Smooth muscle cell (in vitro differentiated cells): ENCODE measurements around the gene ZNF764. TPM values are rescaled to one million over a fixed set of nuclear protein-coding genes. Genes with fewer than 3 reads are reported as not detected.
A peak's percentile ranks its signal among the peaks of the same experiment; 100 is the strongest.

ENCODE experiments used
- DNase-seq: peaks from one replicate; lab custom pipeline; 2025; ENCODE audit not compliant: unreplicated experiment; lab: John Stamatoyannopoulos, UW
- H2AFZ ChIP-seq: fragments of 200-600 bp; sonication (generic); 2 replicates; pipeline ENCODE4 v1.6.0; 2016; ENCODE audit warnings: antibody characterized with exemption, low read depth, mild to moderate bottlenecking
- H3F3A ChIP-seq: fragments of 200-600 bp; sonication (generic); 2 replicates; pipeline ENCODE4 v1.6.0; 2017; ENCODE audit warnings: antibody characterized with exemption, low read depth
- H3K27ac ChIP-seq: fragments of 200-600 bp; sonication (generic); 2 replicates; pipeline ENCODE4 v1.5.1; 2016; ENCODE audit warnings: low read depth, mild to moderate bottlenecking
- H3K27me3 ChIP-seq: fragments of 200-600 bp; sonication (generic); 2 replicates; pipeline ENCODE4 v1.6.1; 2016; ENCODE audit warnings: low read depth, mild to moderate bottlenecking
- H3K36me3 ChIP-seq: fragments of 200-600 bp; sonication (generic); 2 replicates; pipeline ENCODE4 v1.5.1; 2016; ENCODE audit warnings: low read depth
- H3K4me1 ChIP-seq: fragments of 200-600 bp; sonication (generic); 2 replicates; pipeline ENCODE4 v1.5.1; 2016; ENCODE audit warnings: low read depth
- H3K4me2 ChIP-seq: fragments of 200-600 bp; sonication (generic); 2 replicates; pipeline ENCODE4 v1.6.0; 2016; ENCODE audit warnings: mild to moderate bottlenecking
- H3K4me3 ChIP-seq: fragments of 200-600 bp; sonication (generic); 2 replicates; pipeline ENCODE4 v1.5.1; 2016; ENCODE audit warnings: mild to moderate bottlenecking
- H3K79me2 ChIP-seq: fragments of 200-600 bp; sonication (generic); 2 replicates; pipeline ENCODE4 v1.6.0; 2016; ENCODE audit warnings: low read depth, mild to moderate bottlenecking
- H3K9ac ChIP-seq: fragments of 200-600 bp; sonication (generic); 2 replicates; pipeline ENCODE4 v1.6.0; 2016; ENCODE audit warnings: low read depth
- H3K9me3 ChIP-seq: fragments of 200-600 bp; sonication (generic); replicated peaks from 2 replicates; pipeline ENCODE4 v1.5.1; 2016; ENCODE audit warnings: low read depth
- H4K20me1 ChIP-seq: fragments of 200-600 bp; sonication (generic); 2 replicates; pipeline ENCODE4 v1.6.0; 2016; ENCODE audit warnings: low read depth
- WGBS: methylation state at CpG from one replicate; pipeline ENCODE4 v1.1.7; 2016; ENCODE audit warnings: low lambda C conversion rate; 5-methylcytosine and 5-hydroxymethylcytosine counted together
- polyA plus RNA-seq: library from polyadenylated mRNA; unstranded; fragments of >200 nt; fragmentation: Nextera tagmentation; extraction: Ambion mirVana; gene quantifications from 2 replicates; pipeline ENCODE4 v1.2.1, GENCODE V29; 2016
- total RNA-seq: library from RNA; depleted of rRNA; stranded (reverse); fragments of >200 nt; gene quantifications from 2 replicates; pipeline ENCODE4 v1.2.3, GENCODE V29; 2014
- TF ChIP-seq, protein P1 (sequence below): fragments of 200-600 bp; sonication (generic); IDR thresholded peaks from 2 replicates; pipeline ENCODE4 v1.5.1; 2017; ENCODE audit warnings: borderline replicate concordance, mild to moderate bottlenecking, antibody characterized with exemption; ENCODE audit not compliant: insufficient read depth, poor library complexity, severe bottlenecking

Gene ZNF764
- total and polyA plus RNA-seq, 2 experiments from 2014 or later: 1.6 to 6.5 TPM

GRCh38 chr16:30530163-30531037, 27.8 kb downstream of the ZNF764 start:
- TF ChIP-seq, protein P1, sequence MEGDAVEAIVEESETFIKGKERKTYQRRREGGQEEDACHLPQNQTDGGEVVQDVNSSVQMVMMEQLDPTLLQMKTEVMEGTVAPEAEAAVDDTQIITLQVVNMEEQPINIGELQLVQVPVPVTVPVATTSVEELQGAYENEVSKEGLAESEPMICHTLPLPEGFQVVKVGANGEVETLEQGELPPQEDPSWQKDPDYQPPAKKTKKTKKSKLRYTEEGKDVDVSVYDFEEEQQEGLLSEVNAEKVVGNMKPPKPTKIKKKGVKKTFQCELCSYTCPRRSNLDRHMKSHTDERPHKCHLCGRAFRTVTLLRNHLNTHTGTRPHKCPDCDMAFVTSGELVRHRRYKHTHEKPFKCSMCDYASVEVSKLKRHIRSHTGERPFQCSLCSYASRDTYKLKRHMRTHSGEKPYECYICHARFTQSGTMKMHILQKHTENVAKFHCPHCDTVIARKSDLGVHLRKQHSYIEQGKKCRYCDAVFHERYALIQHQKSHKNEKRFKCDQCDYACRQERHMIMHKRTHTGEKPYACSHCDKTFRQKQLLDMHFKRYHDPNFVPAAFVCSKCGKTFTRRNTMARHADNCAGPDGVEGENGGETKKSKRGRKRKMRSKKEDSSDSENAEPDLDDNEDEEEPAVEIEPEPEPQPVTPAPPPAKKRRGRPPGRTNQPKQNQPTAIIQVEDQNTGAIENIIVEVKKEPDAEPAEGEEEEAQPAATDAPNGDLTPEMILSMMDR: no peak
- Histone ChIP-seq H3F3A (peaks cover 14% of the 10 kb centered on the region), H3K79me2 (peaks cover 17% of the 10 kb centered on the region), H3K4me1 (peaks cover 15% of the 10 kb centered on the region), H3K27me3 (no peaks in the 10 kb centered on the region), H3K9ac (no peak overlapping the region), H3K27ac (no peak overlapping the region), H3K4me2 (no peak overlapping the region), H4K20me1 (no peaks in the 10 kb centered on the region), H3K9me3 (no peaks in the 10 kb centered on the region), H3K4me3 (no peak overlapping the region), H3K36me3 (no peaks in the 10 kb centered on the region), H2AFZ (no peak overlapping the region)
- 90% methylated on average over 13 of the region's 13 CpGs for WGBS
- DNase-seq: no peak

DNA sequence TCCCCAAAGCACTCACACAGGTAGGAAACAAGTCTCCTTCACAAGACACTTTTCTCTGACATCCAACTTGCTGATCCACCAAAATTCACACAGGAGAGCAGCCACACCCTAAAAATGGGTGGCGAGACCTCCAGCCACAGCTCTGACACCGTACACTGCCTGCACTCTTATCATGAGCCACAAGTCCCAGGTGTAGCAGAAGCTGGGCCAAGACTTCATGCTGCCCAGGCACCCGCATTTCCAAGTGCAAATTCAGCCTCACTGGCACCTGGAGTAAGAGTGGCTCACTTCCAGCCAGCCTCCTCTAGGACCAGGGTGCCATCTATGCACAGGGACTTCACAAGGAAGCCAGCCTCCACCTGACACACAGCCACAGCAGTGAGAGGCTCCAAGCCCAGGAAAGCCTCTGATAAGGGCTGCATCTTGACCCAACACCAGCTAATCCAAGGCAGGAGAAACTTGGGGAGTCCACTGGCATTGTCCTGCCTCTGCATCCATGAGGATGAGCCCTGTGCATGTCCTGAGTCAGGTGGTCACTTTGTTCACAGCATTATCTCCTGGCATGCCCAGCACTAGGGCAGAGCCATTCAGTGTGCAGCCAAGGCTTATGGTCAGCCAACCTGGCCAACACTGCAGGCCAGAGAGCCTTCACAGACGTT, 29.2 kb downstream of the ZNF764 start:
- Histone ChIP-seq H3K4me2 (no peak overlapping the region), H3K27ac (no peak overlapping the region), H3K9me3 (no peaks in the 10 kb centered on the region), H3K9ac (no peak overlapping the region), H2AFZ (no peak overlapping the region), H3K4me3 (no peak overlapping the region), H3K27me3 (no peaks in the 10 kb centered on the region), H3K79me2 (peaks cover 11% of the 10 kb centered on the region), H3K36me3 (no peaks in the 10 kb centered on the region), H3K4me1 (peaks cover 11% of the 10 kb centered on the region), H4K20me1 (no peaks in the 10 kb centered on the region), H3F3A (peaks cover 17% of the 10 kb centered on the region)
- WGBS: 90% methylated on average over 4 of the region's 4 CpGs
- DNase-seq: no peak
- TF ChIP-seq, protein P1: no peak

- 36% methylated on average over 14 of the region's 14 CpGs for WGBS
- Histone ChIP-seq H3K9ac (no peak overlapping the region), H3F3A (peaks cover 17% of the 10 kb centered on the region), H3K4me3 (peak overlapping the region; percentile 91), H3K36me3 (no peaks in the 10 kb centered on the region), H3K79me2 (no peaks in the 10 kb centered on the region), H3K27ac (peak overlapping the region; percentile 90), H3K4me2 (peak overlapping the region; percentile 95), H4K20me1 (no peaks in the 10 kb centered on the region), H2AFZ (no peak overlapping the region), H3K27me3 (no peaks in the 10 kb centered on the region), H3K4me1 (peaks cover 11% of the 10 kb centered on the region), H3K9me3 (no peaks in the 10 kb centered on the region)
- TF ChIP-seq, protein P1: no peak
- DNase-seq: no peak
These were observed 30.5 kb downstream of the ZNF764 start for GRCh38 chr16:30527635-30528178.
